CD14-positive monocyte (primary cell): ENCODE results near the gene NEO1. TPM values are rescaled to one million over a fixed set of nuclear protein-coding genes. Genes with fewer than 3 reads are reported as not detected.

Experiments used
- DNase-seq, 3 donors: peaks; one replicate each; pipeline ENCODE4 v3.0.0-alpha.2; 2011 to 2022
- H2AFZ ChIP-seq: 2 replicates; pipeline ENCODE4 v1.6.0; 2012; ENCODE audit warnings: mild to moderate bottlenecking, low read depth, low read length, inconsistent platforms; ENCODE audit not compliant: insufficient read depth, poor library complexity, severe bottlenecking
- H3K27ac ChIP-seq, 2 donors: 1 replicate in 1 of 2; 2 replicates in 1 of 2; pipeline ENCODE4 v1.5.1; 2012 to 2013; ENCODE audit warnings: low read length in 2 of 2, control low read depth in 1 of 2, inconsistent platforms in 1 of 2, low read depth in 1 of 2, mild to moderate bottlenecking in 1 of 2
- H3K27me3 ChIP-seq, 2 donors: one replicate each; pipeline versions ENCODE4 v1.6.0 to v1.6.1; 2011 to 2013; ENCODE audit warnings: low read length in 2 of 2; ENCODE audit not compliant: control insufficient read depth in 2 of 2, insufficient read depth in 2 of 2
- H3K36me3 ChIP-seq, 2 donors: replicated peaks in 1 of 2; 1 replicate in 1 of 2; 2 replicates in 1 of 2; pipeline versions ENCODE4 v1.5.1 to v1.6.1; 2012 to 2013; ENCODE audit warnings: low read length in 2 of 2, control low read depth in 1 of 2, inconsistent platforms in 1 of 2, mild to moderate bottlenecking in 1 of 2; ENCODE audit not compliant: insufficient read depth in 2 of 2, control insufficient read depth in 1 of 2
- H3K4me1 ChIP-seq, 2 donors: 1 replicate in 1 of 2; 2 replicates in 1 of 2; pipeline versions ENCODE4 v1.5.1 to v1.6.1; 2012 to 2013; ENCODE audit warnings: low read length in 2 of 2, control low read depth in 1 of 2, inconsistent platforms in 1 of 2, mild to moderate bottlenecking in 1 of 2, moderate library complexity in 1 of 2; ENCODE audit not compliant: insufficient read depth in 2 of 2, control insufficient read depth in 1 of 2
- H3K4me2 ChIP-seq: replicated peaks from 2 replicates; pipeline ENCODE3; 2012; ENCODE audit warnings: low read length, moderate library complexity, mild to moderate bottlenecking; ENCODE audit not compliant: poor library complexity, severe bottlenecking; ENCODE audit errors: extremely low read depth
- H3K4me3 ChIP-seq, 3 experiments: fragments of 200-600 bp in 1 of 3; sonication (generic) in 1 of 3; replicated peaks in 1 of 3; 1 replicate in 2 of 3; 2 replicates in 1 of 3; pipeline ENCODE4 v1.5.1; 2011 to 2013; ENCODE audit warnings: low read length in 3 of 3, mild to moderate bottlenecking in 3 of 3, control low read depth in 2 of 3, low read depth in 2 of 3, inconsistent platforms in 1 of 3, moderate library complexity in 1 of 3
- H3K79me2 ChIP-seq: 2 replicates; pipeline ENCODE4 v1.6.0; 2012; ENCODE audit warnings: mild to moderate bottlenecking, control low read depth, inconsistent platforms, low read length, moderate library complexity; ENCODE audit not compliant: insufficient read depth
- H3K9ac ChIP-seq: 2 replicates; pipeline ENCODE4 v1.6.0; 2017; ENCODE audit warnings: low read length, mild to moderate bottlenecking; ENCODE audit not compliant: insufficient read depth, poor library complexity, severe bottlenecking
- H3K9me3 ChIP-seq, 2 donors: replicated peaks in 1 of 2; 1 replicate in 1 of 2; 2 replicates in 1 of 2; pipeline versions ENCODE4 v1.5.1 to v1.6.1; 2012 to 2013; ENCODE audit warnings: low read length in 2 of 2, control low read depth in 1 of 2; ENCODE audit not compliant: control insufficient read depth in 1 of 2, insufficient read depth in 1 of 2
- H4K20me1 ChIP-seq: 2 replicates; pipeline ENCODE4 v1.6.0; 2012; ENCODE audit warnings: mild to moderate bottlenecking, low read length, control low read depth, moderate library complexity; ENCODE audit not compliant: insufficient read depth
- H3K27ac Mint-ChIP-seq, 7 donors: one replicate each; pipeline ENCODE4 v1.8.0; 2020; ENCODE audit warnings: mild to moderate bottlenecking in 7 of 7, mixed read lengths in 7 of 7, moderate library complexity in 6 of 7, inconsistent platforms in 2 of 7
- H3K27me3 Mint-ChIP-seq, 3 donors: one replicate each; pipeline ENCODE4 v1.8.0; 2021 to 2022; ENCODE audit warnings: low read depth in 3 of 3, mild to moderate bottlenecking in 3 of 3, mixed read lengths in 3 of 3, moderate library complexity in 3 of 3, inconsistent platforms in 1 of 3
- H3K36me3 Mint-ChIP-seq, 2 donors: one replicate each; pipeline ENCODE4 v1.8.0; 2020; ENCODE audit warnings: mixed read lengths in 2 of 2, inconsistent platforms in 1 of 2, mild to moderate bottlenecking in 1 of 2
- H3K4me1 Mint-ChIP-seq: one replicate; pipeline ENCODE4 v1.8.0; 2020; ENCODE audit warnings: mild to moderate bottlenecking, mixed read lengths
- H3K4me3 Mint-ChIP-seq, 2 donors: one replicate each; pipeline ENCODE4 v1.8.0; 2020; ENCODE audit warnings: mild to moderate bottlenecking in 2 of 2, mixed read lengths in 2 of 2, moderate library complexity in 1 of 2
- H3K9me3 Mint-ChIP-seq, 7 donors: one replicate each; pipeline ENCODE4 v1.8.0; 2020 to 2022; ENCODE audit warnings: mixed read lengths in 7 of 7, mild to moderate bottlenecking in 6 of 7, moderate library complexity in 6 of 7, inconsistent platforms in 2 of 7
- CTCF ChIP-seq: fragments of 200-600 bp; IDR thresholded peaks from one replicate; pipeline ENCODE4 v1.8.0; 2022; ENCODE audit warnings: antibody characterized with exemption, mild to moderate bottlenecking
- WGBS: methylation state at CpG from one replicate; pipeline ENCODE4 v1.1.5; 2013; ENCODE audit warnings: missing lambda C conversion rate; ENCODE audit not compliant: insufficient coverage; 5-methylcytosine and 5-hydroxymethylcytosine counted together
- intact Hi-C, 2 donors: fragments of 100-400 bp; cut with micrococcal nuclease; formaldehyde crosslinking; loops; one replicate each; pipeline versions ENCODE4 v1.15.0 to v1.15.1; 2023
- polyA plus RNA-seq, 3 donors: library from polyadenylated mRNA; depleted of rRNA in 1 of 3; unstranded in 2 of 3; stranded (reverse) in 1 of 3; fragments of 300-500 nt in 2 of 3; fragments of >200 nt in 1 of 3; fragmentation: Illumina TruSeq in 2 of 3; gene quantifications; 1 replicate in 2 of 3; 2 replicates in 1 of 3; pipeline ENCODE4 v1.2.3, GENCODE V29; 2012 to 2021

The NEO1 gene
- polyA plus RNA-seq, 3 donors: 0.03 to 0.06 TPM; not detected in 1

GRCh38 chr15:73105064-73105463, 52.8 kb downstream of the NEO1 start:
- no peak overlapping the region for H3K27ac ChIP-seq
- no peaks in the 10 kb centered on the region for H3K36me3 ChIP-seq
- no peak overlapping the region for H3K4me3 Mint-ChIP-seq
- H3K9ac ChIP-seq: no peak overlapping the region
- H3K27ac Mint-ChIP-seq: no peak overlapping the region
- H3K4me1 Mint-ChIP-seq: no peaks in the 10 kb centered on the region
- intact Hi-C loops: no loop called here
- H3K9me3 Mint-ChIP-seq: peaks cover 0 to 3% (median 0%) of the 10 kb centered on the region in 7 donors
- H3K4me1 ChIP-seq: no peaks in the 10 kb centered on the region
- H3K79me2 ChIP-seq: no peaks in the 10 kb centered on the region
- no peaks in the 10 kb centered on the region for H4K20me1 ChIP-seq
- TF ChIP-seq CTCF: no peak
- peaks cover 7 to 16% of the 10 kb centered on the region in 2 donors for H3K27me3 ChIP-seq
- no peak overlapping the region for H2AFZ ChIP-seq
- H3K9me3 ChIP-seq: no peaks in the 10 kb centered on the region
- peaks cover 2 to 20% (median 8%) of the 10 kb centered on the region in 3 donors for H3K27me3 Mint-ChIP-seq
- H3K4me2 ChIP-seq: no peak overlapping the region
- no peak for DNase-seq
- no CpG with 5 or more reads among the region's 3 CpGs for WGBS
- no peak overlapping the region for H3K4me3 ChIP-seq
- H3K36me3 Mint-ChIP-seq: no peaks in the 10 kb centered on the region

- H3K9me3 ChIP-seq: no peaks in the 10 kb centered on the region
- Mint-ChIP-seq H3K36me3 (no peaks in the 10 kb centered on the region), H3K27me3 (peaks cover 8 to 31% (median 14%) of the 10 kb centered on the region in 3 donors), H3K9me3 (peaks cover 0 to 8% (median 0%) of the 10 kb centered on the region in 7 donors), H3K27ac (no peak overlapping the region), H3K4me3 (no peak overlapping the region), H3K4me1 (no peaks in the 10 kb centered on the region)
- peaks cover 5 to 21% of the 10 kb centered on the region in 2 donors for H3K27me3 ChIP-seq
- 42% methylated on average over 4 of the region's 4 CpGs for WGBS
- no peak overlapping the region for H3K4me3 ChIP-seq
- no peak overlapping the region for H3K4me2 ChIP-seq
- no peaks in the 10 kb centered on the region for H4K20me1 ChIP-seq
- no peak overlapping the region for H2AFZ ChIP-seq
- H3K9ac ChIP-seq: no peak overlapping the region
- H3K27ac ChIP-seq: no peak overlapping the region
- intact Hi-C loops: no loop called here
- no peak for TF ChIP-seq CTCF
- H3K36me3 ChIP-seq: no peaks in the 10 kb centered on the region
- DNase-seq: no peak
- no peaks in the 10 kb centered on the region for H3K79me2 ChIP-seq
- H3K4me1 ChIP-seq: no peaks in the 10 kb centered on the region
Observed at GRCh38 chr15:73108676-73109075, 56.4 kb downstream of the NEO1 start.
